ENCODE results near the gene CHRM4.
"Not testable (repeated sequence)": the region's sequence is repeated elsewhere in the genome, so short reads cannot be mapped to it uniquely, and the experiment has no call there.

Gene CHRM4

GRCh38 chr11:46383404-46383758, 8.2 kb downstream of the CHRM4 start:
- no peak for DNase-seq (ENCODE audit: low read depth)
- no peak overlapping the region for H3K4me3 ChIP-seq (ENCODE audit: low read depth, low read length)
- TF ChIP-seq CTCF (IDR thresholded peaks at IDR 0.05; ENCODE audit: low read depth, low read length, missing control alignments), result no peak

- peak; percentile 34 for TF ChIP-seq CTCF (IDR thresholded peaks at IDR 0.05; ENCODE audit: low read depth, low read length, missing control alignments)
- DNase-seq (ENCODE audit: low read depth), result no peak
- H3K4me3 ChIP-seq (ENCODE audit: low read depth, low read length), result no peak overlapping the region
Observed at GRCh38 chr11:46382646-46383403, 8.8 kb downstream of the CHRM4 start.

- no peak for TF ChIP-seq CTCF (IDR thresholded peaks at IDR 0.05; ENCODE audit: low read depth, low read length, missing control alignments)
Observed at GRCh38 chr11:46381819-46382645, 9.5 kb downstream of the CHRM4 start.

GRCh38 chr11:46381048-46381818, 10.3 kb downstream of the CHRM4 start, which contains the start of gene MDK:
TSS of gene MDK (plus strand) at chr11:46381669. CDS start at chr11:46382058, 389 bp downstream.
- peak within 1 kb of the TSS; percentile 54 for H3K4me3 ChIP-seq (ENCODE audit: low read depth, low read length)

More at GRCh38 chr11:46381819-46382645, 9.5 kb downstream of the CHRM4 start:
- no peak for DNase-seq (ENCODE audit: low read depth)
- peak overlapping the region; percentile 38; the same call in 1 of the 2 replicates for H3K4me3 ChIP-seq (ENCODE audit: low read depth, low read length)

GRCh38 chr11:46380340-46381047, 11.1 kb downstream of the CHRM4 start:
- no peak for TF ChIP-seq CTCF (IDR thresholded peaks at IDR 0.05; ENCODE audit: low read depth, low read length, missing control alignments)
- no peak for DNase-seq (ENCODE audit: low read depth)
- peak overlapping the region; percentile 54 for H3K4me3 ChIP-seq (ENCODE audit: low read depth, low read length)

More at GRCh38 chr11:46381048-46381818, 10.3 kb downstream of the CHRM4 start, which contains the start of gene MDK:
- no peak for DNase-seq (ENCODE audit: low read depth)
- TF ChIP-seq CTCF (IDR thresholded peaks at IDR 0.05; ENCODE audit: low read depth, low read length, missing control alignments), result no peak

- not testable (repeated sequence) for DNase-seq (ENCODE audit: low read depth); H3K4me3 ChIP-seq (ENCODE audit: low read depth, low read length)
Observed at GRCh38 chr11:46379482-46380293, 11.9 kb downstream of the CHRM4 start.
